Spleen (tissue), 11 donors: Measurements from ENCODE around the gene OPN3. TPM values are rescaled to one million over a fixed set of nuclear protein-coding genes. Genes with fewer than 3 reads are reported as not detected.

Source experiments
- DNase-seq: peaks from one replicate; pipeline ENCODE4 v3.0.0-alpha.2; 2020
- H3K27ac ChIP-seq, 8 donors: fragments of 200-600 bp; sonication (generic) in 7 of 8; 1 replicate in 4 of 8; 2 replicates in 4 of 8; pipeline versions ENCODE4 v1.5.0 to v1.8.0; 2016 to 2021; ENCODE audit warnings: inconsistent platforms in 4 of 8, mild to moderate bottlenecking in 4 of 8, moderate library complexity in 1 of 8
- H3K27me3 ChIP-seq, 7 donors: fragments of 200-600 bp; sonication (generic) in 6 of 7; replicated peaks in 1 of 7; 1 replicate in 4 of 7; 2 replicates in 3 of 7; pipeline versions ENCODE4 v1.5.0 to v1.8.0; 2016 to 2021; ENCODE audit warnings: inconsistent platforms in 3 of 7, mild to moderate bottlenecking in 1 of 7
- H3K36me3 ChIP-seq, 6 donors: fragments of 200-600 bp; sonication (generic) in 5 of 6; 1 replicate in 4 of 6; 2 replicates in 2 of 6; pipeline versions ENCODE4 v1.5.0 to v1.8.0; 2016 to 2021; ENCODE audit warnings: inconsistent platforms in 2 of 6
- H3K4me1 ChIP-seq, 6 donors: fragments of 200-600 bp; sonication (generic) in 5 of 6; 1 replicate in 3 of 6; 2 replicates in 3 of 6; pipeline versions ENCODE4 v1.5.0 to v1.8.0; 2016 to 2021; ENCODE audit warnings: inconsistent platforms in 3 of 6
- H3K4me3 ChIP-seq, 8 donors: fragments of 200-600 bp; sonication (generic) in 7 of 8; 1 replicate in 4 of 8; 2 replicates in 4 of 8; pipeline versions ENCODE4 v1.5.0 to v1.8.0; 2016 to 2021; ENCODE audit warnings: inconsistent platforms in 4 of 8, mild to moderate bottlenecking in 4 of 8, moderate library complexity in 2 of 8
- H3K9me3 ChIP-seq, 8 donors: fragments of 200-600 bp; sonication (generic) in 7 of 8; 1 replicate in 4 of 8; 2 replicates in 4 of 8; pipeline versions ENCODE4 v1.5.0 to v1.8.0; 2016 to 2021; ENCODE audit warnings: inconsistent platforms in 4 of 8
- POLR2A ChIP-seq, 3 donors: fragments of 450-650 bp; IDR thresholded peaks; one replicate each; pipeline ENCODE4 v1.5.1; 2017; ENCODE audit warnings: antibody characterized with exemption in 3 of 3, mild to moderate bottlenecking in 1 of 3
- POLR2AphosphoS5 ChIP-seq, 3 donors: sonication (generic); formaldehyde crosslinking; IDR thresholded peaks; one replicate each; pipeline ENCODE4 v1.5.1; 2017; ENCODE audit warnings: antibody characterized with exemption in 3 of 3
- WGBS, 5 donors: extraction: QIAGEN DNeasy Blood & Tissue Kit in 3 of 5; methylation state at CpG; one replicate each; pipeline versions ENCODE4 v1.1.5 to v1.1.7; 2013 to 2018; 5-methylcytosine and 5-hydroxymethylcytosine counted together
- intact Hi-C: fragments of 100-400 bp; cut with DNase I; formaldehyde crosslinking; loops from one replicate; pipeline ENCODE4 v1.15.0; 2023; ENCODE audit warnings: low total_unique reads
- polyA plus RNA-seq, 3 donors: library from polyadenylated mRNA; stranded (reverse); fragments of 200-250 nt; gene quantifications; one replicate each; pipeline ENCODE4 v1.2.1, GENCODE V29; 2013
- total RNA-seq, 7 donors: library from RNA; depleted of rRNA in 3 of 7; stranded (reverse); fragments of >200 nt in 3 of 7; fragmentation: NEBNext Ultra II Directional in 4 of 7; extraction: Animal tissue kit (Norgen Biotek cat#: 25700) in 4 of 7; gene quantifications; one replicate each; pipeline versions ENCODE4 v1.1.0 to v1.2.1, GENCODE V29; 2016 to 2021
- TF ChIP-seq, protein P1 (sequence below), 11 experiments: fragments of 200-600 bp in 7 of 11; fragments of 450-650 bp in 4 of 11; sonication (generic) in 4 of 11; IDR thresholded peaks in 8 of 11; conservative IDR thresholded peaks in 3 of 11; 1 replicate in 7 of 11; 2 replicates in 4 of 11; pipeline versions ENCODE4 v1.4.0 to v1.8.0; 2016 to 2021; ENCODE audit warnings: antibody characterized with exemption in 11 of 11, inconsistent platforms in 4 of 11, mild to moderate bottlenecking in 1 of 11
- donor health status: healthy with polysubstance abuse.
- donor health status: DM: no; HTN: no; CAD: no; lungs with moderate emphysema.
- donor health status: DM: no; HTN: no; CAD: no.
- donor health status: Bipolar disorder and iron deficiency.
- donor health status: healthy.
- donor health status: DM: no; HTN: no; CAD: no.
- donor health status: DM: yes; HTN: yes; CAD: no.

The OPN3 gene
- total and polyA plus RNA-seq, 10 donors, result 15.1 to 39.4 (median 24.6) TPM

DNA sequence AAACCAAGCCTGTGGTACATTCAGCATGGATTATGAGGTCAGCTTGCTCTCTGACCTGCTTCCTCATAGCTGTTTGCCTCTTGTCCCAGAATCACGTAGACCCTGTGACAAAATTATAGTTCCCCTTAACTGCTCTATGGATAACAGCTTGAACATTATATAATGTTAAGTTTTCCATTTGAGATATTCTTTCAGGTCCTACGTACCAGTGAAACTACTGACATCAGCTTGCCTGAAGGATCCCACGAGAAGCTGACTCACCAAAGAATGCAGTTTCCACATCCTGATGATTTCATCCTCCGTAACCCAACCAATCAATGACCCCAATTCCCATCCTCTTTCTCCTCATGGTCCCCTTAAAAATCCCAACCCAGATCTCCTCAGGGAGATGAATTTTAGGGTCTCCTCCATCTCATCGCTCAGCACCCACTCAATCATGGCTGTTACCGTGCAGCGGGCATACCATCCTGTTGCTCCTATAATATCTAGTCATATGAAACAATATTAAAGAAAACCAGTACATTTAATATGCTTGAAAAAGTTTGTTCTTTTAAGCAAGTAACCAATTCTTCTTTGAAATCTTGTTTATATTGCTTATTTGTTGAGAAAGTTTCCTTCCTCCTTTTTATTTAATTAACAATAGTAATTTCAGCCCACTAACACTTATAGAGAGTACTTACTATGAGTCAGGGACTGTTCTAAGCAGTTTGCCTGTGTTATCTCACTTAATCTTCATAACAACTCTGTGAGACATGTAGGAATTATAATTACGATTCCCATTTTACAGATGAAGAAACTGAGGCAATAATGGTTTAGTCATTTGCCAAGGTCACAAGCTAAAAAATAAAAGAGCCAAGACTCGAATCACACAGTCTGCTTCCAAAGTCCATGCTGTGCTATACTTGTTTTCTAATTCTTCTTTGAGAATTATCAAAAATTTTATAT lies 27.4 kb downstream of the OPN3 start:
- TF ChIP-seq, protein P1, sequence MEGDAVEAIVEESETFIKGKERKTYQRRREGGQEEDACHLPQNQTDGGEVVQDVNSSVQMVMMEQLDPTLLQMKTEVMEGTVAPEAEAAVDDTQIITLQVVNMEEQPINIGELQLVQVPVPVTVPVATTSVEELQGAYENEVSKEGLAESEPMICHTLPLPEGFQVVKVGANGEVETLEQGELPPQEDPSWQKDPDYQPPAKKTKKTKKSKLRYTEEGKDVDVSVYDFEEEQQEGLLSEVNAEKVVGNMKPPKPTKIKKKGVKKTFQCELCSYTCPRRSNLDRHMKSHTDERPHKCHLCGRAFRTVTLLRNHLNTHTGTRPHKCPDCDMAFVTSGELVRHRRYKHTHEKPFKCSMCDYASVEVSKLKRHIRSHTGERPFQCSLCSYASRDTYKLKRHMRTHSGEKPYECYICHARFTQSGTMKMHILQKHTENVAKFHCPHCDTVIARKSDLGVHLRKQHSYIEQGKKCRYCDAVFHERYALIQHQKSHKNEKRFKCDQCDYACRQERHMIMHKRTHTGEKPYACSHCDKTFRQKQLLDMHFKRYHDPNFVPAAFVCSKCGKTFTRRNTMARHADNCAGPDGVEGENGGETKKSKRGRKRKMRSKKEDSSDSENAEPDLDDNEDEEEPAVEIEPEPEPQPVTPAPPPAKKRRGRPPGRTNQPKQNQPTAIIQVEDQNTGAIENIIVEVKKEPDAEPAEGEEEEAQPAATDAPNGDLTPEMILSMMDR (IDR thresholded peaks at IDR 0.05 in 8 of 11, conservative IDR thresholded peaks at IDR 0.05 in 3 of 11), result no peak
- no peak for TF ChIP-seq POLR2AphosphoS5 (IDR thresholded peaks at IDR 0.05)
- intact Hi-C loops, result loop anchor here (5.0 kb wide), 1 partner anchor 404 kb away; no protein-coding TSS in a partner anchor
- no peak overlapping the region for H3K4me3 ChIP-seq
- 72 to 85% (median 74%) methylated on average over 9 of the region's 9 CpGs for WGBS, 5 donors
- no peaks in the 10 kb centered on the region for H3K27me3 ChIP-seq
- H3K36me3 ChIP-seq, result no peaks in the 10 kb centered on the region
- DNase-seq, result no peak
- no peaks in the 10 kb centered on the region for H3K9me3 ChIP-seq
- peaks cover 0 to 21% (median 6%) of the 10 kb centered on the region in 6 donors for H3K4me1 ChIP-seq
- H3K27ac ChIP-seq, result no peak overlapping the region

GRCh38 chr1:241611736-241612135 lies 28.4 kb downstream of the OPN3 start:
- Histone ChIP-seq H3K4me3 (no peak overlapping the region), H3K27ac (no peak overlapping the region), H3K9me3 (no peaks in the 10 kb centered on the region), H3K36me3 (no peaks in the 10 kb centered on the region), H3K27me3 (no peaks in the 10 kb centered on the region), H3K4me1 (peaks cover 0 to 26% (median 6%) of the 10 kb centered on the region in 6 donors)
- intact Hi-C loops, result loop anchor here (5.0 kb wide), 1 partner anchor 406 kb away; no protein-coding TSS in a partner anchor
- TF ChIP-seq POLR2AphosphoS5 (IDR thresholded peaks at IDR 0.05) (no peak), POLR2A (IDR thresholded peaks at IDR 0.05) (no peak)
- TF ChIP-seq, protein P1 (IDR thresholded peaks at IDR 0.05 in 8 of 11, conservative IDR thresholded peaks at IDR 0.05 in 3 of 11), result no peak
- 59 to 81% (median 67%) methylated on average over 1 of the region's 1 CpG for WGBS, 5 donors
- no peak for DNase-seq

GRCh38 chr1:241611063-241611462 lies 29.1 kb downstream of the OPN3 start:
- no peak for DNase-seq
- Histone ChIP-seq H3K4me3 (no peak overlapping the region), H3K4me1 (peaks cover 0 to 26% (median 6%) of the 10 kb centered on the region in 6 donors), H3K27ac (no peak overlapping the region), H3K27me3 (no peaks in the 10 kb centered on the region), H3K9me3 (no peaks in the 10 kb centered on the region), H3K36me3 (no peaks in the 10 kb centered on the region)
- 15 to 33% (median 19%) methylated on average over 3 of the region's 3 CpGs for WGBS, 5 donors
- no peak for TF ChIP-seq POLR2A (IDR thresholded peaks at IDR 0.05)
- TF ChIP-seq POLR2AphosphoS5 (IDR thresholded peaks at IDR 0.05), result no peak
- TF ChIP-seq, protein P1 (IDR thresholded peaks at IDR 0.05 in 8 of 11, conservative IDR thresholded peaks at IDR 0.05 in 3 of 11), result peak; percentile 26 to 77 (median 63)
- intact Hi-C loops, result loop anchor here (5.0 kb wide), 1 partner anchor 406 kb away; no protein-coding TSS in a partner anchor
